ENCODE results near the gene FBXW8.

The FBXW8 gene

DNA sequence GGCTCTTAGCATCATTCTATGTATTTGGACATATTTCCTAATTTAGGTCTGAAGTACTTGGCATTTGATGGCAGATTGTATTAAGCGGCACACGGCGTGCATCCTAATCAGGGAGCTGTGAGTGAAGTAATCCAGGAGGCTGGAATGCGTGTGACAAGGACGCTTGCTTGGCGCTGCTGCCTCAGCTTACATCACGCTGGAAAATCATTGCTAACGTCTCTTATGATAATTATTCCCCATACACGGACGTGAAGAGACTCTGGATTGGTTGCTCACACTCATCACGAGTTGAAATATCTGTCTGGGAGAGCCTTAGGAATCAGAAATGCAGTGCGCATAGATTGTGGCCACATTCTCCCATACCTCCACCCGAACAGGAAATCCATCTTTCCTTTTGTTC lies 85.3 kb downstream of the FBXW8 start:
- DNase-seq (ENCODE audit: low read depth), result no peak

DNA sequence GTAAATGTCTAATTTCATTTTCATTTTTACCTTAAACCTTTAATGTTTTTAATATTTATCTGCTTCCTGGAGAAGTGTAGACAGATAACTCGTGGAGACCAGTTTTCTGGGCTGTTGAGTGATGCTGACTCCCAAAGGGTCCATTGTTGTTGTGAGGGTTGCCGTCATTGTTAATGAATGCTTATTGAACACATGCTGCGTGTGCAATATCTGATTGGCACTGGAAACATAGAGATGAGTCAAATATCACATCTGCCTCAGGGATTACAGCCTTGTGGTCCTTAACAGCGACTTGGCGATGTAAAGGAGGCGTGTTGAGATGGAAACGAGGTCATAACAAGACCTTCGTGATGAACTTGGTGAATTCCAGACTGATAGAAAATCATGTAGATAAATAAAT lies 85.9 kb downstream of the FBXW8 start:
- no peak for DNase-seq (ENCODE audit: low read depth)

DNA sequence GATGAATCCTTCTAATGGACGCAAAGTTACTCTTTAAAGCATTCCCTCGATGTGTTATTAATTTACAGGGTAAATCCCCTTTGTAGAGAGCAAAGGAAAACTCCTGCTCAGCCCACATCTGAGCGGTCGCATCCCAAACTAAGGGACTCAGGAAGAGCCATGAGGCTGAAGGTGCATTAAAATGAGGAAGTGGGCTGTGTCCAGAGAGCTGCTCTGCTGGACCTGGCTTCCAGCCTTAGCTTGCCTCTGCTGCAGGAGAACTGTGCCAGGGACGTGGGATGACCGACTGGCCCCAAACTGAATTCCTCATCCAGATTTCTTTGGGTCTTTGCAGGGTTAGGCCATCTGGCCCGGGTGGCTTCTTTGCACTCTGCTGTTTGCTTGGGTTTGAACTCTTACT lies 88.3 kb downstream of the FBXW8 start:
- DNase-seq (ENCODE audit: low read depth), result no peak

GRCh38 chr12:117000316-117000715 lies 89.6 kb downstream of the FBXW8 start:
- no peak for DNase-seq (ENCODE audit: low read depth)

- DNase-seq (ENCODE audit: low read depth), result no peak
These were observed 91.5 kb downstream of the FBXW8 start for GRCh38 chr12:117002051-117002817.

- no peak for DNase-seq (ENCODE audit: low read depth)
These were observed 93.2 kb downstream of the FBXW8 start for GRCh38 chr12:117003883-117004404.

- no peak for DNase-seq (ENCODE audit: low read depth)
These were observed 94.8 kb downstream of the FBXW8 start for GRCh38 chr12:117005417-117006046.

DNA sequence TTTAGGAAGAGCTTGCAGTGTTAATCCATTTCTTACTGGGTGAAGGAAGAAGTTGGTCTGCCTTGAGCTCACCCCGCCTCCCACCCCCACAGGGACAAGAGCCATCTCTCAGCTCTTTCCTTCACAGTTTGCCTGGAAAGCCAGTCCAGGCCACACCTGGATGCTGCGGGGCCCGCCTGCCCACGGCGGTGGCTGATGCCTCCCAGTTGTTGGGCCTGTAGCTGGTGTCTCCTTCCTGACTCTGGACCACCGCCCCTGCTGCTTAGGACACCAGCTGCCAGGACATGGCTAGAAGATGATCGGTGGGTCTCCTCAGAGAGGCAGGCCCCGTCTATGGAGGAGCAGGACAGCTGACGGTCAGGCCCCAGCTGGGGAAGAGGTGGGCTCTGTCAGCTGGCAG lies 95.6 kb downstream of the FBXW8 start:
- no peak for DNase-seq (ENCODE audit: low read depth)

- no peak for DNase-seq (ENCODE audit: low read depth)
These were observed 96.8 kb downstream of the FBXW8 start for GRCh38 chr12:117007577-117007976.

DNA sequence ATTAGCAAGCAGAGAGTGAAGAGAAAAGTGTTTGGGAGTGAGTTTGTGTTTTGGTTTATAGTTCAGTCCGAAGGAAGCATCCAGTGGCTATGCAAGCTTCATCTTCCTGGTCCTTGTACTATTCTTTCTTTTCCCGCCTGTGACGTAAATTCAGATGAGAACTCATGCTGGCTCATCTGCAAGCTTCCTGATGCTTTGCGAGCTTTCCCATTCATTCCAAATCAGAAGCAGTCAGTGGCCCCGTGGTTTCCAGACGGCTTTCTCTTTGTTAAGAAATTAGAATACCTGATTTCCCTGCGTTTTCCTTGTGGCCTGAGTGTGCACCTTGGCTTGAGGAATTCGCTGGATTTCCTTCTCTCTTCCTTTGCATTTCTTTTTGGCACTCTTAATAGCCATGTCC lies 99.0 kb downstream of the FBXW8 start:
- no peak for DNase-seq (ENCODE audit: low read depth)

DNA sequence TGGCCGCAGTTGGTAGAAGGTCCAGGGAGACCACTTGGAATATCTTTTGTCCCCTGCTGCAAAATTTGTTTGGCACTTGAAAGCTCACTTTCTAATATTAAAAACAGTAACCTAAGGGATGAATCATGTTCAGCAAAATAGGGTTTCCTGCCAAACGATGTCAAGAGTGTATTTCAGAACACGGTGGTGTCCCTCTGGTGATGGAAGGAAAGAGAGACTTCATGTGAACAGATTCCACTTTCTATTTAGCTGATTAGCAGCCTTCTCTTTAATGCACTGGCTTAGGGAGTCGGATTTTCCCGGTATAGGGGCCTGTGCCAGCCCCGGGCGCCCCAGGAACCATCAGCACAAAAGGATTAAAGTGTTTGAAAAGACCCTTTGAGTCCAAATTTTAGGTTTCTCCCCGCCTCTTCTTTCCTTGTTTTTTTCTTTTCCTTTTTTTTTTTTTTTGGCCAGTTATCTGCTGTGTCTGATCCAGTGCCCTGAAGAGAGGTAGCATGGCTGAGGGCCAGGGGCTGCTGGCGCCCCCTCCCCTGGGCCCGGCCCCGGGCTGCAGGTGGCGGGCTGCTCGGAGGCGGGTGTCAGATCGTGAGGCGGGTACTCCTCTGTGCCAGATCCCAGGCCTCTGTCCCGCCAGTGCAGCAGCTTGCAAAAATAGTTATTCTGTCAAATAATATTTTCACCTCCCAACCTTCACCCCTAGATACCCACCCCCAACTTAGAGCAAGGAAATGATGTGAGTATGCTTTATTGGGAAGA lies 100.1 kb downstream of the FBXW8 start:
- DNase-seq (ENCODE audit: low read depth), result no peak

- no peak for DNase-seq (ENCODE audit: low read depth)
These were observed 101.4 kb downstream of the FBXW8 start for GRCh38 chr12:117011988-117012805.

- no peak for DNase-seq (ENCODE audit: low read depth)
These were observed 103.0 kb downstream of the FBXW8 start for GRCh38 chr12:117013726-117014125.

- no peak for DNase-seq (ENCODE audit: low read depth)
These were observed 103.7 kb downstream of the FBXW8 start for GRCh38 chr12:117014342-117014887.

DNA sequence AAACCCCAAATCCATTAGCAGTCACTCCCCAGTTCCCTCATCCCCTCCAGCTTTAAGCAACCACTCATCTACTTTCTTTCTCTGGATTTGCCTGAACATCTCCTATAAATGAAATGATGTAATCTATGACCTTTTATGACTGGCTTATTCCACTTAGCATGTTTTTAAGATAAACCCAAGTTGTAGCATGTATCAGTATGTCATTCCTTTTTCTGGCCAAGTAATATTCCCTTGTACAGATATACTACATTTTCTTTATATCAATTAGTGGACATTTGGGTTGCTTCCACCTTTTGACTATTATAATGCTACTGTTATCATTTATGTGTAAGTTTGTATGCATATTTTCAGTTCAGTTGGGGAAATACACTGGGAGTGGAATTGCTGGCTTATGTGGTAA lies 105.1 kb downstream of the FBXW8 start:
- DNase-seq (ENCODE audit: low read depth), result no peak

DNA sequence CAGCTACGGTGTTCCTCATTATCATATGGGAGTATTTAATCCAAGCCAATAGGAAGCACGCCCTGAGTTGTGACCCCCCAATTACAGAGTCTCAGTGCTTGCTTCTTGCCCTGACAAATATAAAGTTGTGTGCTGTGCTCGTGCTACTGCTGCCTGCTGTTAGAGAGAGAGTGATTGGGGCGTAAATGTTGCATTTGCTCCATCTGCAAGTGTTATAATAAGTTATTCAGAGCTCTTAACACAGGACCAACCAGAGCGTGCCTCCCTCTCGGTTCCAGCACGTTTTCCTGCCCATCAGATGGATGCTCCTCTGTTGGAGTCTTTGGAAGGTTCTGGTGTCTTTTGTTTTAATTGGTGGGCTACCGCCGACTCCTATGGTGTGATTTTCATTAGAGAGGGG lies 107.1 kb downstream of the FBXW8 start:
- DNase-seq (ENCODE audit: low read depth), result no peak

DNA sequence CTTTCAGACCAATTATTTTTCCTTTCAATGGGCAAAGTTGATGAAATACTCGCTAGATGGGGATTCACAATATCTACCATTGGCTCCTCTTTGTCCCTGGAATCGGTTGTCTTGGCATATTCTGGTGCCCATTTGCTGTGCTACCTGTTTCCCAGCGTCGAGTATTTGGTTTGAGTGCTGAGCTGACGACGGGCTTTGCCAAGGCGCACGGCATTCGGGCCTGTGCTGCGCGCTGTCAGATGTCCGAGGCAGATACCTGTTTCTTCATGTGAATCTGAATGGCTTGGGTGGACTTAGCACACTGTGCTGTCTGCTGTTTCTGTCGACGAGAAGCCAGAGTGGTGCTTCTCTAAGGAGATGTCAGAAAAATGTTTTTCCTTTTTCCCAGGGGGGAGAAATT lies 107.5 kb downstream of the FBXW8 start:
- no peak for DNase-seq (ENCODE audit: low read depth)

DNA sequence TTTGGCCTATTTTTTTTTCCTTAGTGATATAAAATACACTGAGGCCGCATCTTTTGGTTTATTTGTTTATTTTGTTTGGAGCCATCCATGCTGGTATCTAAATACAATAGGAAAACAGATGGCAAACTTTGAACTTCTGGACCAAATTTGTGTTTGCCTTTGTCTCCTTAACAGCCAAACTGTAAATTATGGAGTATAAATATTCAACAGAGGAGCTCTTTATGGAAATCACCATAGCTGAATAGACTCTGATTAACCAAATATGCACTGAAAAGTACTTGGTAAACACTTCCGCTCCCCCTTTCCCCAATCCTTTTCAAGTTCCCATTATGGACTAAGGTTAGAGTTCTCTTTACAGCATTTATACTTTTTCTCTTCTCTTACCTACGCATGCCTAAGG lies 107.9 kb downstream of the FBXW8 start:
- DNase-seq (ENCODE audit: low read depth), result no peak

DNA sequence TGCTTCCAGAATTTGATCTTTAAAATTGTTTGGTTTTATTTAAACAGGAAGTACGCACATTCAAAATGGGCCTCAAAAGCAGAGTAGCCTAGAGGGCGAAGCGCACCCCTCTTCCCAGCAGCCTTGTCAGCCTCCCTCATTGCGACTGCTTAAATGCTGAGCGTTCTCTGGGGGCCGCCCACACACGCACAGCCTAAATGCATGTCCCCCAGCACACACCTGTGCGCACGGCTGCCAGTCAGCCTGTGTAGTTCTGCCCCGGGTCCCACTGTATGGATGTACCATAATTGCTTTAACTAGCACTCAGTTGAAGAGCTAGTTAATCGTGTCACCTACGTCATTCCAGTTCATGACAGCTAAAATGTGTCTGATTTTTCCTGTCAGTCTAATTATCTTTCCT lies 109.1 kb downstream of the FBXW8 start:
- no peak for DNase-seq (ENCODE audit: low read depth)

DNA sequence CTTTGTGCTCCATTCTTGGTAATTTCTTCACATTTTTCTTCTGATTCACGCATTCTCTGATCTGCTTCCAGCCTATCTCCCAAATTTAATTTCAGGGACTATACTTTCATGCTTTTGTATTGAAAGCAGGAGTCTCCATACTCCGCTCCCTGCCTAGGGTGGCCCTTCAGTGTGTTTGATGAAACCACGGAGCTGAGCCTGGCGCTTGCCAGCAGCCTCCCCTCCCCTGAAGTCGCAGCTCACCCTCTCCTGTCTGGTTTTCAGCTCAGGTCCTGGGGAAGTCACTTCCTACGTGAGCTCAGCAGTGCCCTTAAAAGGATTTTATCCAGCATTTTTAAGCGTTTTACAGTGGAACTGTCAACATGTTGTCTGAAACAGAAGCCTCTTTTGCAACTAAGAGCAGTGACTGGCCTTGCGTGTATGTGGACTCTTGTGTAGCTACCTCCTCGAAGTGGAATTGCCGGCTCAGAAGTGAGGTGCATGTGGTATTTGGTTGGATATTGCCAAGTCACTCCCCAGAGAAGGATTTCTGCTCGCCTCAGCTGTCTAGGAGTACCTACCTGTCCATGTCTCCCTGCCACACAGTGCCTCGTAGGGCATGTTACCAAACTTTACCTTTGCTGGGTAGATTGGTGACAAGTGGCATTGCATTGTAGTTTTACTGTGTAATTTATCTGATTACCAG lies 109.9 kb downstream of the FBXW8 start:
- DNase-seq (ENCODE audit: low read depth), result no peak

DNA sequence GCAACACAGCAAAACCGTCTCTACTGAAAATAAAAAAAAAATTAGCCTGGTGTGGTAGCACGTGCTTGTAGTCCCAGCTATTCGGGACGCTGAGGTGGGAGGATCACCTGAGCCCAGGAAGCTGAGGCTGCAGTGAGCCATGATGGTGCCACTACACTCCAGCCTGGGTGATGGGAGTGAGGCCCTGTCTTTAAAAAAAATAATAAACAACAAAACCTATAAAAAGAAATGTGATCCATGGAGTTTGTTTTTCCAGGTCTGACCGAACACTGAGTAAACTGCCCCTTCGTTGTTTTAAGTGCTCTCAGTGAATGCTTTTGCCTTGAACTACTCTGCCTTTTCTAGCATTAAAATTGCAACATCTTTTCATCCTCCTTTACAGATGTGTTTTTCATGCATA lies 111.7 kb downstream of the FBXW8 start:
- DNase-seq (ENCODE audit: low read depth), result no peak
